Smooth muscle cell (in vitro differentiated cells): ENCODE results near the gene PPP2R1B. TPM values are rescaled to one million over a fixed set of nuclear protein-coding genes. Genes with fewer than 3 reads are reported as not detected.

Source experiments
- DNase-seq: peaks from one replicate; lab custom pipeline; 2025; ENCODE audit not compliant: unreplicated experiment; lab: John Stamatoyannopoulos, UW
- H2AFZ ChIP-seq: fragments of 200-600 bp; sonication (generic); 2 replicates; pipeline ENCODE4 v1.6.0; 2016; ENCODE audit warnings: antibody characterized with exemption, low read depth, mild to moderate bottlenecking
- H3F3A ChIP-seq: fragments of 200-600 bp; sonication (generic); 2 replicates; pipeline ENCODE4 v1.6.0; 2017; ENCODE audit warnings: antibody characterized with exemption, low read depth
- H3K27ac ChIP-seq: fragments of 200-600 bp; sonication (generic); 2 replicates; pipeline ENCODE4 v1.5.1; 2016; ENCODE audit warnings: low read depth, mild to moderate bottlenecking
- H3K27me3 ChIP-seq: fragments of 200-600 bp; sonication (generic); 2 replicates; pipeline ENCODE4 v1.6.1; 2016; ENCODE audit warnings: low read depth, mild to moderate bottlenecking
- H3K36me3 ChIP-seq: fragments of 200-600 bp; sonication (generic); 2 replicates; pipeline ENCODE4 v1.5.1; 2016; ENCODE audit warnings: low read depth
- H3K4me1 ChIP-seq: fragments of 200-600 bp; sonication (generic); 2 replicates; pipeline ENCODE4 v1.5.1; 2016; ENCODE audit warnings: low read depth
- H3K4me2 ChIP-seq: fragments of 200-600 bp; sonication (generic); 2 replicates; pipeline ENCODE4 v1.6.0; 2016; ENCODE audit warnings: mild to moderate bottlenecking
- H3K4me3 ChIP-seq: fragments of 200-600 bp; sonication (generic); 2 replicates; pipeline ENCODE4 v1.5.1; 2016; ENCODE audit warnings: mild to moderate bottlenecking
- H3K79me2 ChIP-seq: fragments of 200-600 bp; sonication (generic); 2 replicates; pipeline ENCODE4 v1.6.0; 2016; ENCODE audit warnings: low read depth, mild to moderate bottlenecking
- H3K9ac ChIP-seq: fragments of 200-600 bp; sonication (generic); 2 replicates; pipeline ENCODE4 v1.6.0; 2016; ENCODE audit warnings: low read depth
- H3K9me3 ChIP-seq: fragments of 200-600 bp; sonication (generic); replicated peaks from 2 replicates; pipeline ENCODE4 v1.5.1; 2016; ENCODE audit warnings: low read depth
- H4K20me1 ChIP-seq: fragments of 200-600 bp; sonication (generic); 2 replicates; pipeline ENCODE4 v1.6.0; 2016; ENCODE audit warnings: low read depth
- CTCF ChIP-seq: fragments of 200-600 bp; sonication (generic); IDR thresholded peaks from 2 replicates; pipeline ENCODE4 v1.5.1; 2017; ENCODE audit warnings: borderline replicate concordance, mild to moderate bottlenecking, antibody characterized with exemption; ENCODE audit not compliant: insufficient read depth, poor library complexity, severe bottlenecking
- WGBS: methylation state at CpG from one replicate; pipeline ENCODE4 v1.1.7; 2016; ENCODE audit warnings: low lambda C conversion rate; 5-methylcytosine and 5-hydroxymethylcytosine counted together
- polyA plus RNA-seq: library from polyadenylated mRNA; unstranded; fragments of >200 nt; fragmentation: Nextera tagmentation; extraction: Ambion mirVana; gene quantifications from 2 replicates; pipeline ENCODE4 v1.2.1, GENCODE V29; 2016
- total RNA-seq: library from RNA; depleted of rRNA; stranded (reverse); fragments of >200 nt; gene quantifications from 2 replicates; pipeline ENCODE4 v1.2.3, GENCODE V29; 2014

PPP2R1B gene
- total and polyA plus RNA-seq, 2 experiments from 2014 or later = 13.1 to 29.5 TPM

- no peak for TF ChIP-seq CTCF
- H3K79me2 ChIP-seq = no peaks in the 10 kb centered on the region
- no peaks in the 10 kb centered on the region for H4K20me1 ChIP-seq
- no peaks in the 10 kb centered on the region for H3K9me3 ChIP-seq
- no peaks in the 10 kb centered on the region for H3K27me3 ChIP-seq
- H3K4me2 ChIP-seq = peak overlapping the region; percentile 60
- H3K4me3 ChIP-seq = no peak overlapping the region
- peak overlapping the region; percentile 83 for H3K9ac ChIP-seq
- H2AFZ ChIP-seq = no peak overlapping the region
- peak overlapping the region; percentile 95 for H3K27ac ChIP-seq
- H3K36me3 ChIP-seq = no peaks in the 10 kb centered on the region
- peaks cover 13% of the 10 kb centered on the region for H3K4me1 ChIP-seq
- 30% methylated on average over 7 of the region's 7 CpGs for WGBS
- peaks cover 3% of the 10 kb centered on the region for H3F3A ChIP-seq
- peak; percentile 26 for DNase-seq
These were observed 33.2 kb downstream of the PPP2R1B start for GRCh38 chr11:111733016-111733415.

GRCh38 chr11:111731821-111732220 lies 34.4 kb downstream of the PPP2R1B start:
- H3K79me2 ChIP-seq = no peaks in the 10 kb centered on the region
- no peak overlapping the region for H3K4me3 ChIP-seq
- H3K36me3 ChIP-seq = no peaks in the 10 kb centered on the region
- H3F3A ChIP-seq = peaks cover 3% of the 10 kb centered on the region
- no peaks in the 10 kb centered on the region for H3K9me3 ChIP-seq
- no peaks in the 10 kb centered on the region for H3K27me3 ChIP-seq
- H2AFZ ChIP-seq = no peak overlapping the region
- DNase-seq = no peak
- TF ChIP-seq CTCF = no peak
- WGBS = 95% methylated on average over 5 of the region's 5 CpGs
- H3K4me2 ChIP-seq = no peak overlapping the region
- H3K9ac ChIP-seq = no peak overlapping the region
- peak overlapping the region; percentile 95 for H3K27ac ChIP-seq
- H3K4me1 ChIP-seq = peaks cover 13% of the 10 kb centered on the region
- H4K20me1 ChIP-seq = no peaks in the 10 kb centered on the region

GRCh38 chr11:111730871-111731591 lies 35.2 kb downstream of the PPP2R1B start:
- no peak for DNase-seq
- Histone ChIP-seq H3K4me3 (no peak overlapping the region), H3K4me2 (no peak overlapping the region), H3F3A (peaks cover 3% of the 10 kb centered on the region), H3K9ac (no peak overlapping the region), H2AFZ (no peak overlapping the region), H3K9me3 (no peaks in the 10 kb centered on the region), H4K20me1 (no peaks in the 10 kb centered on the region), H3K79me2 (no peaks in the 10 kb centered on the region), H3K36me3 (no peaks in the 10 kb centered on the region), H3K27ac (no peak overlapping the region), H3K27me3 (no peaks in the 10 kb centered on the region), H3K4me1 (peaks cover 12% of the 10 kb centered on the region)
- 95% methylated on average over 22 of the region's 22 CpGs for WGBS
- TF ChIP-seq CTCF = no peak

DNA sequence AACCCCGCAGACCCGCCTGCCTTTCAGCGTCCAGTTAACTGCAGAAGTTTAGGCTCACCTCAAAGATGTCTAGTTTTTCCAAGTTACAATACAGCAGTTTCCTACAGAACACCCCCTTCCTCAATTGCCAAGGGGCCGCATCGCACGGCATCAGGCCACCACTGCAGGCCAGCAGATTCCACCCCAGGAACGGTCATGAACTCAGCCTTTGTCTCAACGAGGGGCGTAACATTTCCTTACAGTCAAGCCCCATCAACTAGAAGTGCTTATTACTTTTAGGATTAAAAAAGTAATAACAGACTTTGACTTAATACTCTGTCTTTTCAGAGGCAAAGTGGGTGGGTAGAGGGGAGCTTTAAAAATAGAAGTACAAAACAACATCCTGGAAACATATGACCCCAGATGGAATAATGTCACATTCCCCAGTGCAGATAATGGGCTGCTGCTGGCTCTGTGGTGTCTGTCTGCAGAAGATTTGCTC lies 36.3 kb downstream of the PPP2R1B start:
- H3K4me2 ChIP-seq = peak overlapping the region; percentile 18
- WGBS = 65% methylated on average over 9 of the region's 9 CpGs
- no peaks in the 10 kb centered on the region for H3K9me3 ChIP-seq

More for the DNA sequence above, 36.3 kb downstream of the PPP2R1B start:
- Histone ChIP-seq H3K9ac (no peak overlapping the region), H3K27me3 (no peaks in the 10 kb centered on the region), H3K4me3 (no peak overlapping the region), H3K79me2 (no peaks in the 10 kb centered on the region), H4K20me1 (no peaks in the 10 kb centered on the region), H3F3A (peaks cover 3% of the 10 kb centered on the region), H3K4me1 (peaks cover 8% of the 10 kb centered on the region), H2AFZ (no peak overlapping the region), H3K27ac (peak overlapping the region; percentile 4), H3K36me3 (no peaks in the 10 kb centered on the region)
- no peak for TF ChIP-seq CTCF
- DNase-seq = no peak
